T47D (cell line): ENCODE results near the gene WNK2.
A peak's percentile ranks its signal among the peaks of the same experiment; 100 is the strongest.
"Not testable (repeated sequence)": the region's sequence is repeated elsewhere in the genome, so short reads cannot be mapped to it uniquely, and the experiment has no call there.

Source experiments
- DNase-seq, 2 experiments: peaks; one replicate each; pipeline versions ENCODE4 v3.0.0 to v3.0.0-alpha.2; 2011 to 2012; ENCODE audit warnings: low read depth in 1 of 2, low spot score in 1 of 2
- JUND ChIP-seq: IDR thresholded peaks from 2 replicates; pipeline ENCODE4 v1.6.1; 2012; ENCODE audit warnings: low read depth
- in situ Hi-C: cut with HindIII; loops from 2 replicates; pipeline ENCODE4 v1.10.0; 2016; ENCODE audit warnings: low sequenced_read_pairs, low pct_unique_long_range_greater_than_20kb

Gene WNK2

GRCh38 chr9:93354451-93354850, 170.5 kb downstream of the WNK2 start:
- no peak for TF ChIP-seq JUND
- in situ Hi-C loops, result no loop called here
- DNase-seq, result no peak

GRCh38 chr9:93355827-93356226, 171.9 kb downstream of the WNK2 start:
- in situ Hi-C loops, result no loop called here
- no peak for DNase-seq
- TF ChIP-seq JUND, result no peak

DNA sequence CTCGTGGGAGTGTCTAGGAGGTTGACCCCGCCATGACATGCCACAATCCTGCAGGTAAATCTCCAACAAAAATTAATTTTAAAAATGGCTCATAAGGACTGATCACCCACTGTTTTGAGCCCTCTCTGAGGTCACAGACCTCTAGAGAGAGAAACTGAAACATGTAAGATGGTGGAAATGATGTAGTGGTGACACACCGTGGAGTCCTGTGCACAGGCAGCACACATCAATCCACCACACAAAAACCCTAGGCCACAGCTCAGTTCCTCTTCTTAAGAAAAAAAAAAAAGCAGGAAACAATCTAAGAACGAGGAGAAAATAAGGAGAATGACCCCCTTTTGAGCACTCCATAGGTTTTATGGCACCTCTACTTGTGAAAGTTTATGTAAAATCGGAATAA, 173.7 kb downstream of the WNK2 start:
- no peak for DNase-seq
- TF ChIP-seq JUND, result no peak
- in situ Hi-C loops, result no loop called here

- in situ Hi-C loops, DNase-seq: not testable (repeated sequence)
Measured at GRCh38 chr9:93359907-93360306, 176.0 kb downstream of the WNK2 start.

DNA sequence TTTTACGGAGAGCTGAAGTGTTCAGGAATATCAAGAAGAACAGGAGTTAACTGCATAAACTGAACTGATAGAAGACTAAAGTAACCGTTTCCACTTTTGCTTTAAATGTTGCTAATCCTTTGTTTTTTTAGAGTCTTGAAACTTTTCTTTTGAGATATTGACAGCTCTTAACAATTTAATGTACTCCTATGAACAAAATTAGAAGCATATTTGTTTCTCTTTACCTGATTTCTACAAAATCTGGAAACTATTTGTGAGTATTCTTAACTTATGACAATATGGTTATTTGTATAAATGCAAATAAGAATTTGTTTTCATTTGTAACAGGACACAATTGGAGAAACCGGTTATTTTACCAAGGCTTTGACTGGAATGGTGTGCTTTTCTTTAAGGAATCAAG, 178.1 kb downstream of the WNK2 start:
- DNase-seq, result peak in 1 of 2 experiments; percentile 10
- in situ Hi-C loops, result no loop called here
- TF ChIP-seq JUND, result no peak

- no peak for TF ChIP-seq JUND
Measured at GRCh38 chr9:93364734-93365426, 180.9 kb downstream of the WNK2 start.

GRCh38 chr9:93365427-93366118, 181.6 kb downstream of the WNK2 start:
- in situ Hi-C loops, result no loop called here
- DNase-seq, result no peak
- no peak for TF ChIP-seq JUND

More at GRCh38 chr9:93364734-93365426, 180.9 kb downstream of the WNK2 start:
- DNase-seq, result no peak
- in situ Hi-C loops, result no loop called here

DNA sequence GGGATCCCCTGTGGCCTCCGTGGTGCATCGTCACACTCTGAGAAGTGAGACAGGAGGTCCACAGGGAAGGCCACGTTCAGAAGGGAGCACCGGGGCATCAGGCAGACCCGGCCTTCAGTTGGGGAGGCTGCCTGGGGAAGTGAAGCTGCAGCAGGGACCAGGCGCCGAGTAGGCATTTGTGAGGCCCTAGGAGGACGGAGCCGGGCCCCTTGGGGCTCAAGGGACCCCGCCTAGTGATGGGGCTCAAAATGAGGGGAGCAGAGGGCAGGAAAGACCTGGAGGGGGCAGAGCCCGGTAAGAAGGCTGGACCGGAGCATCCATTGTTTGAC, 182.1 kb downstream of the WNK2 start:
- in situ Hi-C loops, result no loop called here
- no peak for DNase-seq
- no peak for TF ChIP-seq JUND

- DNase-seq, in situ Hi-C loops: not testable (repeated sequence)
Measured at GRCh38 chr9:93366486-93366885, 182.5 kb downstream of the WNK2 start.

GRCh38 chr9:93368437-93368836, 184.5 kb downstream of the WNK2 start:
- TF ChIP-seq JUND, result no peak
- no peak for DNase-seq
- in situ Hi-C loops, result no loop called here

DNA sequence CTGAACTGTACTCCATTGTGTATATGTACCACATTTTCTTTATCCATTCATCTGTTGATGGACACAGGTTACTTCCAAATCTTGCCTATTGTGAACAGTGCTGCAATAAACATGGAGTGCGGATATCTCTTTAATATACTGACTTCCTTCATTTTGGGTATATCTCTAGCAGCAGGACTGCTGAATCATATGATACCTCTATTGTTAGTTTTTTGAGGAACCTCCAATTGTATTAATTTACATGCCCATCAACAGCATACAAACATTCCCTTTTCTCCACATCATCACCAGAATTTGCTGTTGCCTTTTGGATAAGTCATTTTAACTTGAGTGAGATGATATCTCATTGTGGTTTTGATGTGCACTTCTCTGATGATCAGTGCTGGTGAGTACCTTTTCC, 185.7 kb downstream of the WNK2 start:
- in situ Hi-C loops, result no loop called here
- no peak for DNase-seq
- TF ChIP-seq JUND, result no peak
